Osteoblast (primary cell): ENCODE measurements around the gene LMAN1L. TPM values are rescaled to one million over a fixed set of nuclear protein-coding genes. Genes with fewer than 3 reads are reported as not detected.

Experiments used
- DNase-seq: peaks from one replicate; pipeline ENCODE4 v3.0.0; 2011; ENCODE audit warnings: low spot score, mixed read lengths; ENCODE audit not compliant: insufficient read length; ENCODE audit errors: missing footprints
- H2AFZ ChIP-seq: 2 replicates; pipeline ENCODE4 v1.6.0; 2011; ENCODE audit warnings: mild to moderate bottlenecking, low read length
- H3K27ac ChIP-seq: 2 replicates; pipeline ENCODE4 v1.5.1; 2011; ENCODE audit warnings: mild to moderate bottlenecking, low read depth, low read length, moderate library complexity
- H3K27me3 ChIP-seq: 2 replicates; pipeline ENCODE4 v1.6.0; 2012; ENCODE audit warnings: mild to moderate bottlenecking, control low read depth, inconsistent platforms, low read length, moderate library complexity; ENCODE audit not compliant: insufficient read depth
- H3K36me3 ChIP-seq: 2 replicates; pipeline ENCODE4 v1.5.1; 2011; ENCODE audit warnings: mild to moderate bottlenecking, low read length, control low read depth, moderate library complexity; ENCODE audit not compliant: insufficient read depth
- H3K4me1 ChIP-seq: 2 replicates; pipeline ENCODE4 v1.5.1; 2011; ENCODE audit warnings: mild to moderate bottlenecking, low read length, control low read depth, moderate library complexity; ENCODE audit not compliant: insufficient read depth
- H3K4me2 ChIP-seq: 2 replicates; pipeline ENCODE4 v1.6.0; 2011; ENCODE audit warnings: mild to moderate bottlenecking, low read length; ENCODE audit not compliant: insufficient read depth
- H3K4me3 ChIP-seq: fragments of 200-600 bp; sonication (generic); 3 replicates; pipeline ENCODE4 v1.5.1; 2012; ENCODE audit warnings: mild to moderate bottlenecking, low read length, inconsistent platforms; ENCODE audit not compliant: insufficient read depth
- H3K79me2 ChIP-seq: 2 replicates; pipeline ENCODE4 v1.6.0; 2012; ENCODE audit warnings: mild to moderate bottlenecking, low read length, control low read depth, inconsistent platforms; ENCODE audit not compliant: insufficient read depth
- H3K9me3 ChIP-seq: 2 replicates; pipeline ENCODE4 v1.5.1; 2011; ENCODE audit warnings: low read depth, low read length, control low read depth
- H4K20me1 ChIP-seq: 2 replicates; pipeline ENCODE4 v1.6.0; 2012; ENCODE audit warnings: mild to moderate bottlenecking, low read length, control low read depth; ENCODE audit not compliant: insufficient read depth
- total RNA-seq: library from RNA; depleted of rRNA; stranded (reverse); fragments of >200 nt; gene quantifications from 2 replicates; pipeline ENCODE4 v1.2.3, GENCODE V29; 2012
- TF ChIP-seq, protein P1 (sequence below): IDR thresholded peaks from 2 replicates; pipeline ENCODE4 v1.5.1; 2011; ENCODE audit warnings: mild to moderate bottlenecking, low read depth, low read length, moderate library complexity; ENCODE audit errors: extremely low read depth

The LMAN1L gene
- total RNA-seq, 1 donor = not detected

DNA sequence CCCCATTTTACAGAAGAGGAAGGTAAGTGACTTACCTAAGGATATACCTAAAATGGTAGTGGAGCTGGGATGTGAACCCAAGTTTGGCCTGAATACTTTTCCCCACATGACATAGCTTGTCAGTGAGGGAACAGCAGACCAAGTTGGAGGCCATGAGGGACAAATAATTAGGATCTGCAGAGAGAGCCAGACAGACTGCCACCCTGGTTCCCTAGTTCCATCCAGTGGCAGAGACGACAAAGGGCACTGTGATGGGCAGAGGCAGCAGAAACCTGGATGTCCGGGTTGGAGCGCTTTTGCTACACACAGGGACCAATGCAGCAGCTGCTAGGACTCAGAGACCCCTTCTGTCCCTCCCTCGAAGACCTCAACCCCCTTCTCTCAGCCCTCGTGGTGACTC is 15.0 kb downstream of the LMAN1L start:
- no peaks in the 10 kb centered on the region for H3K79me2 ChIP-seq
- H3K27me3 ChIP-seq = peaks cover 32% of the 10 kb centered on the region
- no peaks in the 10 kb centered on the region for H3K4me1 ChIP-seq
- DNase-seq = no peak
- H3K27ac ChIP-seq = no peak overlapping the region
- no peak overlapping the region for H3K4me2 ChIP-seq
- TF ChIP-seq, protein P1, sequence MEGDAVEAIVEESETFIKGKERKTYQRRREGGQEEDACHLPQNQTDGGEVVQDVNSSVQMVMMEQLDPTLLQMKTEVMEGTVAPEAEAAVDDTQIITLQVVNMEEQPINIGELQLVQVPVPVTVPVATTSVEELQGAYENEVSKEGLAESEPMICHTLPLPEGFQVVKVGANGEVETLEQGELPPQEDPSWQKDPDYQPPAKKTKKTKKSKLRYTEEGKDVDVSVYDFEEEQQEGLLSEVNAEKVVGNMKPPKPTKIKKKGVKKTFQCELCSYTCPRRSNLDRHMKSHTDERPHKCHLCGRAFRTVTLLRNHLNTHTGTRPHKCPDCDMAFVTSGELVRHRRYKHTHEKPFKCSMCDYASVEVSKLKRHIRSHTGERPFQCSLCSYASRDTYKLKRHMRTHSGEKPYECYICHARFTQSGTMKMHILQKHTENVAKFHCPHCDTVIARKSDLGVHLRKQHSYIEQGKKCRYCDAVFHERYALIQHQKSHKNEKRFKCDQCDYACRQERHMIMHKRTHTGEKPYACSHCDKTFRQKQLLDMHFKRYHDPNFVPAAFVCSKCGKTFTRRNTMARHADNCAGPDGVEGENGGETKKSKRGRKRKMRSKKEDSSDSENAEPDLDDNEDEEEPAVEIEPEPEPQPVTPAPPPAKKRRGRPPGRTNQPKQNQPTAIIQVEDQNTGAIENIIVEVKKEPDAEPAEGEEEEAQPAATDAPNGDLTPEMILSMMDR = no peak
- H3K4me3 ChIP-seq = no peak overlapping the region
- no peaks in the 10 kb centered on the region for H3K36me3 ChIP-seq
- no peaks in the 10 kb centered on the region for H3K9me3 ChIP-seq
- peaks cover 2% of the 10 kb centered on the region for H4K20me1 ChIP-seq
- H2AFZ ChIP-seq = no peak overlapping the region

GRCh38 chr15:74828835-74829234 is 16.2 kb downstream of the LMAN1L start:
- Histone ChIP-seq H2AFZ (no peak overlapping the region), H3K36me3 (no peaks in the 10 kb centered on the region), H3K27ac (no peak overlapping the region), H3K4me3 (no peak overlapping the region), H3K4me1 (no peaks in the 10 kb centered on the region), H4K20me1 (peaks cover 2% of the 10 kb centered on the region), H3K9me3 (no peaks in the 10 kb centered on the region), H3K79me2 (no peaks in the 10 kb centered on the region), H3K4me2 (no peak overlapping the region), H3K27me3 (peaks cover 32% of the 10 kb centered on the region)
- TF ChIP-seq, protein P1 = no peak
- peak; percentile 42 for DNase-seq

- Histone ChIP-seq H3K36me3 (no peaks in the 10 kb centered on the region), H4K20me1 (peaks cover 2% of the 10 kb centered on the region), H3K4me1 (no peaks in the 10 kb centered on the region), H3K4me3 (no peak overlapping the region), H3K4me2 (no peak overlapping the region), H3K27ac (no peak overlapping the region), H3K27me3 (peaks cover 32% of the 10 kb centered on the region), H3K9me3 (no peaks in the 10 kb centered on the region), H2AFZ (no peak overlapping the region), H3K79me2 (no peaks in the 10 kb centered on the region)
- DNase-seq = peak; percentile 99
- TF ChIP-seq, protein P1 = no peak
These were observed 16.9 kb downstream of the LMAN1L start for GRCh38 chr15:74829486-74829885.

- no peak overlapping the region for H3K27ac ChIP-seq
- H4K20me1 ChIP-seq = peaks cover 4% of the 10 kb centered on the region
- TF ChIP-seq, protein P1 = no peak
- no peak overlapping the region for H3K4me2 ChIP-seq
- no peaks in the 10 kb centered on the region for H3K4me1 ChIP-seq
- no peak overlapping the region for H3K4me3 ChIP-seq
- no peaks in the 10 kb centered on the region for H3K36me3 ChIP-seq
- H3K79me2 ChIP-seq = no peaks in the 10 kb centered on the region
- H2AFZ ChIP-seq = no peak overlapping the region
- H3K9me3 ChIP-seq = no peaks in the 10 kb centered on the region
- peaks cover 29% of the 10 kb centered on the region for H3K27me3 ChIP-seq
- peak; percentile 88 for DNase-seq
These were observed 17.4 kb downstream of the LMAN1L start for GRCh38 chr15:74829991-74830390.
